ENCODE data around the gene SLMAP.
A peak's percentile ranks its signal among the peaks of the same experiment; 100 is the strongest.

The SLMAP gene, protein sequence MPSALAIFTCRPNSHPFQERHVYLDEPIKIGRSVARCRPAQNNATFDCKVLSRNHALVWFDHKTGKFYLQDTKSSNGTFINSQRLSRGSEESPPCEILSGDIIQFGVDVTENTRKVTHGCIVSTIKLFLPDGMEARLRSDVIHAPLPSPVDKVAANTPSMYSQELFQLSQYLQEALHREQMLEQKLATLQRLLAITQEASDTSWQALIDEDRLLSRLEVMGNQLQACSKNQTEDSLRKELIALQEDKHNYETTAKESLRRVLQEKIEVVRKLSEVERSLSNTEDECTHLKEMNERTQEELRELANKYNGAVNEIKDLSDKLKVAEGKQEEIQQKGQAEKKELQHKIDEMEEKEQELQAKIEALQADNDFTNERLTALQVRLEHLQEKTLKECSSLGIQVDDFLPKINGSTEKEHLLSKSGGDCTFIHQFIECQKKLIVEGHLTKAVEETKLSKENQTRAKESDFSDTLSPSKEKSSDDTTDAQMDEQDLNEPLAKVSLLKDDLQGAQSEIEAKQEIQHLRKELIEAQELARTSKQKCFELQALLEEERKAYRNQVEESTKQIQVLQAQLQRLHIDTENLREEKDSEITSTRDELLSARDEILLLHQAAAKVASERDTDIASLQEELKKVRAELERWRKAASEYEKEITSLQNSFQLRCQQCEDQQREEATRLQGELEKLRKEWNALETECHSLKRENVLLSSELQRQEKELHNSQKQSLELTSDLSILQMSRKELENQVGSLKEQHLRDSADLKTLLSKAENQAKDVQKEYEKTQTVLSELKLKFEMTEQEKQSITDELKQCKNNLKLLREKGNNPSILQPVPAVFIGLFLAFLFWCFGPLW

GRCh38 chr3:57755741-57756527, at the start of gene SLMAP:
SLMAP (plus strand) TSS chr3:57756309; CDS start chr3:57757652, 1,343 bp downstream.
- DNase-seq: peak; percentile 97

GRCh38 chr3:57706462-57706861, 49.6 kb upstream of the SLMAP start:
- DNase-seq: no peak

DNA sequence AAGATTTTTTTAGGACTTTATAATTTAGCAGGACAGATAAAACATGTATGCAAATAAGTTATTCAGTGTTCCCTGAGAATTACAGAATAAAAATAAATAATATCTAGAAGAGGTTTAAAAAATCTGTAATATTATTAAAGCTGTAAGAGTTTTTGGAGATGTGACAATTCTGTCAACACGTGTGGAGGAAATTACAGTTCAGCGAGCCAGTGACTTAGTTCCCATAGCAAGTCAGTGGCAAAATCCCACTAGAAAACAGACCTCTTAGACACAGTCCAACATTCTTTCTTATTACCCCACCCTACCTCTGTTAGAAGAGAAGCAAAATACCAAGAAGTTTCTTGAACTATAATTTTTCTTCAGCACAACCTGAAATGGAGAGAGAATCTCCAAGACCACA, 47.1 kb upstream of the SLMAP start:
- no peak for DNase-seq

DNA sequence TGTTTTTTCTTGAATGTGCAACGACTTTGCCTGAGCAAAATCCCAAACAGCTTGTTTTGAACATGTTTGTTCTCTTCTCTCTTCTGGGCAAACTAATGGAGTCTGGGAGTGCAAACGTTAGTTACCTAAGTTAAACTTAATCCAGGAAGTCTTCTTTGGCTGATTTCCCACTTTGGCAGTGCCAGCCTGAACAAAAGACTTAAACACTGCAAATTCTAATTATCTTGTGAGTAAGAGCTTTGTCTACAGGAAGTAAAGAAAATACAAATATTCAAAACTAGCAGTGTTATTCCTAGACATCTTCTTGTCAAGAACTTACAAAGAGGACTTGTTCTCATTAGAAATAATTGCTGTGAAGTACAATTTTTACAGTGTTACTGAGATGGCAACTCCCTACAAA, 46.5 kb upstream of the SLMAP start:
- DNase-seq: no peak

DNA sequence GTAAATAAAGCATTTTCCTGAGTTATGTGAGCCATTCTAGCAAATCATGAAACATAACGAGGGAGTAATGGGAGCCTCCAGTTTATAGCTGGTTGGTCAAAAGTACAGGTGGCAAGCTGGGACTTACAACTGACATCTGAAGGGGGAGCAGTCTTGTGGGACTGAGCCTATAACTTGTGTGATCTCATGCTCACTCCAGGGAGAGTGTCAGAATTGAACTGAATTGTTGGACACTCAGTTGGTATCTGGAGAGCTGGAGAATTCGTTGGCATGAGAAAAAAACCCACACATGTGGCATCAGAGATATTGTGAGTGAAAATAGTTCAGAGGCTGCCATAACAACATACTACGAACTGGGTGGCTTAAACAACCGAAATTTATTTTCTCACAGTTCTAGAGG, 40.4 kb upstream of the SLMAP start:
- no peak for DNase-seq

DNA sequence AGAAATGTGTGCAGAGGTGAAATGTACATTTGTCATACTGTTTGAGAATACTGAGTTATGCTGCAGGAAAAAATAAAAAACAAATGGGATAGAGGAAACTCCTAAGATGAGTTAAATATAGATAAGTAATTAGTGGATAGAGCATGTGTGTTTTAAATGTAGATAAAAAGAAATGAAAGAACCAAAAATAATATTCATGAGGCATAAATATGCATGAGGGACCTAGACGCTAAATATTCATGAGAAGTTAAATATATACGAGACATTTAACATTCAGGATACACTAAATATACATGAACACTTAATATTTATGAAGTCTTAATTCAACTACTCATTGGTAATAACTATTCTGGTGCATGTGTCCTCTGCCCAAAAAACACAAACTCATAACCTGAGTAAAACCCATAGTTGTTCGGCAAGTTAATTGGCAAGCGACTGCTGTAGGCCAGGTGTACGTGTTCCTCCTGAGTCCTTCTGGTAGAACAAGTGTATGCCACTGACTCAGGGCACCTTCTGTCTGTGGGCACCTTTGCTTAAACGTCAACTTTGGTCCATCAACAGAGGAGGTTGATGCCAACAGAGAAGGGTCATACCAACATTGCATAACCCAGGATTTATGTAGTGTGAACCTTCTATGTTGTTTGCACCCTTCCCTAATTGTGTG, 38.8 kb upstream of the SLMAP start:
- DNase-seq: no peak

DNA sequence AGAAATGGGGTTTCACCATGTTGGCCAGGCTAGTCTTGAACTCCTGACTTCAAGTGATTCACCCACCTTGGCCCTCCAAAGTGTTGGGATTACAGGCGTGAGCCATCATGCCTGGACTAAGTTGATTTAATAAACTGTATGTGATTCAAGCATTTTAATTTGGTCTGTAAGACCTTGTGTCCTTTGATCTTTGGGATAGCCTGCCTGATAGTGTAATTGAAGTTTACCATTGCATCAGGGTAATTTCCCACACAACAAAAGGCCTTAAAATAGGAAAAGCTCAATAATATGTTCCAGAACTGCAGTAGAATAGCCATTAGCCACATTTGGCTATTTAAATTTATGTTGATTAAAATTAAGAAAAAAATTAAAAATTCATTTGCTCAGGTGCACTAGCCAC, 38.0 kb upstream of the SLMAP start:
- DNase-seq: no peak

GRCh38 chr3:57726397-57726796, 29.7 kb upstream of the SLMAP start:
- DNase-seq: no peak

DNA sequence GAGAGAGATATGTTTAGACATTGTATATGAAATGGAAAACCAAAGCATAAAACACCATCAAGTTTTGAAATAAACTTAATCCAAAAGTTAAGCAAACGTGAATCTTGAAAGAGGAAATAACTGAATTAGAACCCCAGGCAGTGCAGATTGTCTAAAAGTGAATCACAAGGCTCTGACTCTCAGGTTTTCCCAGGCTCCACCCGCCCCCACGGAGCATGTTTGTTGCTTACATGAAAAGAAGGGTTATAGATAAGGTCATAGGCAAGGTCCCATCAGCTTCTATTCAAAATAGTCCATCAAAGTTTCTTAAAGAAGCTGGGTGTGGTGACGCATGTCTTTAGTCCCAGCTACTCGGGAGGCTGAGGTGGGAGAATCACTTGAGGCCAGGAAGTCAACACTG, 29.0 kb upstream of the SLMAP start:
- no peak for DNase-seq

DNA sequence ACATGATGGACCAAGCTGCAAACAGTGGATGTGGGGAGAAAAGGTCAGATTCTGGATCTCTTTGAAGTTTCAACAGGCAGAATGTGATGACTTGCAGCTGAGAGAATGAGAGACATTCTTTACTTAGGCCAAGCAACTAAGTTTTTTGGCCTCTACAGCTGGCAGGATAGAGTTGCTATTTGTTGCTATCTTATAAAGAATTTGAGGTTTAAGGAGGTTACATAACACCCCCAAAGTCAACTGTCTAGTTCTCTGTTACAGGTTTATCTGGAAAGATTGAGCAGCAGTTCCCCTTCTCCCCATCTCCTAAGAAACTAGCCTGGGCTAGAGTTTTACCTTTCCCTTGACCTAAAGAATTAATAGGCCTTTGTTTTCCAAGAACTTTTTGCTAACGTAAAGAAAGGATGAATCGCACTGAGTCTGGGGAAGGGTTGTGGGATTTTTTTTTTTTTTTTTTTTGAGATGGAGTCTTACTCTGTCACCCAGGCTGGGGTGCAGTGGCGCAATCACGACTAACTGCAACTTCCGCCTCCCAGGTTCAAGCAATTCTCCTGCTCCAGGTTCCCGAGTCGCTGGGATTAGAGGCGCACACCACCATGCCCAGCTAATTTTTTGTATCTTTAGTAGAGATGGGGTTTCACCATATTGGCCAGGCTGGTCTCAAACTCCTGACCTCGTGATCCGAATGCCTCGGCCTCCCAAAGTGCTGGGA, 26.6 kb upstream of the SLMAP start:
- no peak for DNase-seq

DNA sequence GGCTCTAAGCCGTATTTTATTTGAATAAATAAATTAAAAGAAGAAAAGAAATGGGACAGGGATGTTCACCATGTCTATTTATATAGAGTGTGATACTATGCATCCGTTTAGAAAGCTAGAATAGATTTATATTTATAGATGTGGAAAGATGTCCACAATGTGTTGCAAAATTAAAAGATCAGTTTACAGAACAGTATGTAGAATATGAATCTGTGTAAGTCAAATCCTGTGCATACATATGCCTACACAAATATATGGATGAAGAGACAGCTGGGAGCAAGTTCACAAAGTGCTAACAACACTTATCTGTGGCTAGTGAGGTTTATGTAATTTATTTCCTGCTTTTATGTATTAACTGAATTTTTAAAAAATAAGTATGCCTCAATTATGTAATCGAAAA, 25.4 kb upstream of the SLMAP start:
- DNase-seq: no peak

DNA sequence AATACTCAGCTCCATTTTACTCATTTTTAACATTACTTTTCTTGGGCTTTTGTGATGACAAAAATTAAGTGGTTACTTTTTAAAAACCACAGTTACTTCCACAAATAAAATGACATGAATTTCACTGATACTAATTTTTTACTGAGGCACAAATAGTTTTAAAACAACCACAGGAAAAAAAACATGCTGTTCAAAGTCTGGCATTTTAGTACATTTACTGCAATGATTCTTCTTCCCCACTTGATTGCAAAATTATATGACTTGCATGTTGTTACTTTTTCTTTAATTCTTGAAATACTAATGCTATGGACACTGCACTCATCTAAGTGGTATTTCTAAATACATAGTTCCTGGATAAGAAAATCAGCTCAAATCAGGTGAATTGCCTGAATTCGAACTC, 24.8 kb upstream of the SLMAP start:
- no peak for DNase-seq

DNA sequence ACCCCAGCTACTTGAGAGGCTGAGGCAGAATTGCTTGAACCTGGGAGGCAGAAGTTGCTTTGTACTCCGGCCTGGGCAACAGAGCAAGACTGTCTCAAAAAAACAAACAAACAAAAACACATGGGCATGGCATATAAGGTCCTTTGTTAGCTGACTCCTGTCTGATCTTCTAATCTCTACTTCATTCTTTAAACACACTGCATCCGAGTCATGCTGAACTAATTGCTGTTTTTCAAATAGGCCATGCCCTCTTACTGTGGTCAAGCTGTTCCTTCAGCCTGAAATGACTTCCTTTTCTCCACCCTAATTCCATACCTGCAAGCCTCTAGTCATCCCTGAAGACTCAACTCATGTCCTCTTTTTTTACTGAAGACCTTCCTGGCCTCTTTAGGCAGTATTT, 22.3 kb upstream of the SLMAP start:
- no peak for DNase-seq

GRCh38 chr3:57735405-57735804, 20.7 kb upstream of the SLMAP start:
- DNase-seq: no peak

- DNase-seq: no peak
These were observed 18.3 kb upstream of the SLMAP start for GRCh38 chr3:57737840-57738239.

- DNase-seq: no peak
These were observed 17.7 kb upstream of the SLMAP start for GRCh38 chr3:57738391-57738790.

- DNase-seq: no peak
These were observed 16.1 kb upstream of the SLMAP start for GRCh38 chr3:57740027-57740426.

GRCh38 chr3:57743496-57743895, 12.6 kb upstream of the SLMAP start:
- DNase-seq: no peak

DNA sequence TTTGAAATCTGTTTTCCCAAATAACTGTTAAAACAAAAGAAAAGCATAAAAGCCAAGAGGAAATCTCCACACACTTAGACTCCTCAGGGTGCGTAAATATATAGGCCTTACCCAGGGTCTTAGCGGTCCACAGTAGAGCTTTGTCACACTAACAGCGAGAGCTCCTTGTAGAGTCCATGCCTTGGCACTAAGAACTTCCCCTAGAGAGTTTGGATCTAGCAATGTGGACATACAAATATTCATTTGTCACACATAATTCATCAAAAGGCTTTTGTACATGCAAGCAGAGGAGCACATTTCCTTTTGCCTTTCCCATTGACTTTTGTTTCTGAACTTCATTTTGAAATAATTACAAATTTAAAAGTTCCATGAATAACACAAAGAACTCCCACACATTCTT, 11.0 kb upstream of the SLMAP start:
- no peak for DNase-seq

- DNase-seq: no peak
These were observed 9.7 kb upstream of the SLMAP start for GRCh38 chr3:57746156-57747010.

- no peak for DNase-seq
These were observed 6.6 kb upstream of the SLMAP start for GRCh38 chr3:57749542-57749941.

All from activated CD4-positive, alpha-beta T cell treated with anti-CD3 and anti-CD28 coated beads, Interleukin-2, Interleukin-6, amounts not matched to agents 100 ng/mL and 50 ng/mL, durations not matched to agents 16 hours and 8 hours (primary cell).